ENCODE measurements around the gene ICA1.

DNA sequence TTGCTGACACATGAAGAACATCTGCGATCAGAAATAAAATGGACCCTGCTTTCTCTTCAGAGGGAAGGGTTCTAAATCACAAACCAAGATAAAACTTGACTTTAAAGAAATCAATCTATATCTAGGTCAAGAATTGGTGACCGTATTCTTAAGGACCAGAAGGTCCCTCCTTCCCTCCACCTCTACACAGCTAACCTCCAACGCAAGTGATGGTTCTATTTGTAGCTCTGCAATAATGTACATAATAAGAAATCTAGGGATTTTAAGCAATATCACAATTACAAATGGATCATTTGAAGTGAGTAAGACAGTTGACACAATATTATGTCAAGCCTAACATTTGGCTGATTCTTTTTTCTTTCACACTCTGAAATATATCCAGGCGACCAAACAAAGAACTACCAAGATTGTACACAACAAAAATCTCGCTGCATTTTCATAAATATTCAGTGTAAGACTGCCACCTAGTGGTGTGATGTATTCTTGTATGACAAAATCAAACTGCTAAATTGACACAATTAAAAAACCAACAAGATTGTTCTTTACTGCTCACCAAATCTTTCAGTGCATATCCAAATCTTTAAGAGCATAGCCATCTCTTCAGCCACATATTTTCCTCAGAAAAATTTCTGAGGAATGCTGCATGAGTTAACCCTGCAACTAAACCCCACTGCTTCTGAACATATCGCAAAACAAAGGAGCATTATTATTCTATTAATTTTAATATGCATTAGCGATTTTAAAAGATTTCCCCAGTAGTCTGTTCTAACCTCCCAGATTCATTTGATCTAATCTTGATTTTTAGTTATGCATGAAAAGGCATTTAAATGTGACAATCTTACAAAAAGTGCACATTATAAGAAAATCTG, 44.5 kb downstream of the ICA1 start:
- TF ChIP-seq RAD51 (IDR thresholded peaks at IDR 0.05; ENCODE audit: borderline replicate concordance) (no peak), ZNF569 (CRISPR knock-in tag; IDR thresholded peaks at IDR 0.05; ENCODE audit: borderline replicate concordance) (no peak), ESRRA (CRISPR knock-in tag; IDR thresholded peaks at IDR 0.05; ENCODE audit: low read depth) (no peak), GABPA (IDR thresholded peaks at IDR 0.05; ENCODE audit: low read depth, low read length) (no peak), GABPA (CRISPR knock-in tag; IDR thresholded peaks at IDR 0.05; ENCODE audit: low read depth) (no peak), FOXA3 (CRISPR knock-in tag; IDR thresholded peaks at IDR 0.05) (no peak), TCF12 (IDR thresholded peaks at IDR 0.05) (no peak), TCF12 (CRISPR knock-in tag; IDR thresholded peaks at IDR 0.05) (no peak), ZNF143 (CRISPR knock-in tag; IDR thresholded peaks at IDR 0.05) (no peak), JUND (CRISPR knock-in tag; IDR thresholded peaks at IDR 0.05) (no peak), EZH2 (conservative IDR thresholded peaks at IDR 0.05; ENCODE audit: low read depth, low read length) (no peak)
- TF ChIP-seq, protein P1, sequence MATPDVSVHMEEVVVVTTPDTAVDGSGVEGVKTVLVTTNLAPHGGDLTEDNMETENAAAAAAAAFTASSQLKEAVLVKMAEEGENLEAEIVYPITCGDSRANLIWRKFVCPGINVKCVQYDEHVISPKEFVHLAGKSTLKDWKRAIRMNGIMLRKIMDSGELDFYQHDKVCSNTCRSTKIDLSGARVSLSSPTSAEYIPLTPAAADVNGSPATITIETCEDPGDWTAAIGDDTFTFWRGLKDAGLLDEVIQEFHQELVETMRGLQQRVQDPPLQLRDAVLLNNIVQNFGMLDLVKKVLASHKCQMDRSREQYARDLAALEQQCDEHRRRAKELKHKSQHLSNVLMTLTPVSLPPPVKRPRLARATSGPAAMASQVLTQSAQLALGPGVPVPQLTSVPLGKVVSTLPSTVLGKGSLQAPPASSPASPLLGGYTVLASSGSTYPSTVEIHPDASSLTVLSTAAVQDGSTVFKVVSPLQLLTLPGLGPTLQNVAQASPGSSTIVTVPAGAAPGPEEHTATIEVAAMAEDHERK (CRISPR knock-in tag; IDR thresholded peaks at IDR 0.05; ENCODE audit: low read depth), result no peak
- TF ChIP-seq, protein P2, sequence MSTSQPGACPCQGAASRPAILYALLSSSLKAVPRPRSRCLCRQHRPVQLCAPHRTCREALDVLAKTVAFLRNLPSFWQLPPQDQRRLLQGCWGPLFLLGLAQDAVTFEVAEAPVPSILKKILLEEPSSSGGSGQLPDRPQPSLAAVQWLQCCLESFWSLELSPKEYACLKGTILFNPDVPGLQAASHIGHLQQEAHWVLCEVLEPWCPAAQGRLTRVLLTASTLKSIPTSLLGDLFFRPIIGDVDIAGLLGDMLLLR (CRISPR knock-in tag; IDR thresholded peaks at IDR 0.05), result no peak
- TF ChIP-seq, protein P3, sequence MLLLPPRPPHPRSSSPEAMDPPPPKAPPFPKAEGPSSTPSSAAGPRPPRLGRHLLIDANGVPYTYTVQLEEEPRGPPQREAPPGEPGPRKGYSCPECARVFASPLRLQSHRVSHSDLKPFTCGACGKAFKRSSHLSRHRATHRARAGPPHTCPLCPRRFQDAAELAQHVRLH (CRISPR knock-in tag; IDR thresholded peaks at IDR 0.05; ENCODE audit: borderline replicate concordance, low read depth), result no peak
- TF ChIP-seq, protein P4, sequence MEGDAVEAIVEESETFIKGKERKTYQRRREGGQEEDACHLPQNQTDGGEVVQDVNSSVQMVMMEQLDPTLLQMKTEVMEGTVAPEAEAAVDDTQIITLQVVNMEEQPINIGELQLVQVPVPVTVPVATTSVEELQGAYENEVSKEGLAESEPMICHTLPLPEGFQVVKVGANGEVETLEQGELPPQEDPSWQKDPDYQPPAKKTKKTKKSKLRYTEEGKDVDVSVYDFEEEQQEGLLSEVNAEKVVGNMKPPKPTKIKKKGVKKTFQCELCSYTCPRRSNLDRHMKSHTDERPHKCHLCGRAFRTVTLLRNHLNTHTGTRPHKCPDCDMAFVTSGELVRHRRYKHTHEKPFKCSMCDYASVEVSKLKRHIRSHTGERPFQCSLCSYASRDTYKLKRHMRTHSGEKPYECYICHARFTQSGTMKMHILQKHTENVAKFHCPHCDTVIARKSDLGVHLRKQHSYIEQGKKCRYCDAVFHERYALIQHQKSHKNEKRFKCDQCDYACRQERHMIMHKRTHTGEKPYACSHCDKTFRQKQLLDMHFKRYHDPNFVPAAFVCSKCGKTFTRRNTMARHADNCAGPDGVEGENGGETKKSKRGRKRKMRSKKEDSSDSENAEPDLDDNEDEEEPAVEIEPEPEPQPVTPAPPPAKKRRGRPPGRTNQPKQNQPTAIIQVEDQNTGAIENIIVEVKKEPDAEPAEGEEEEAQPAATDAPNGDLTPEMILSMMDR (CRISPR knock-in tag; IDR thresholded peaks at IDR 0.05), result peak; percentile 69
